Measurements from ENCODE around the gene OR10J4. TPM values are rescaled to one million over a fixed set of nuclear protein-coding genes. Genes with fewer than 3 reads are reported as not detected.

The OR10J4 gene
- total and polyA plus RNA-seq, 12 donors, result not detected

DNA sequence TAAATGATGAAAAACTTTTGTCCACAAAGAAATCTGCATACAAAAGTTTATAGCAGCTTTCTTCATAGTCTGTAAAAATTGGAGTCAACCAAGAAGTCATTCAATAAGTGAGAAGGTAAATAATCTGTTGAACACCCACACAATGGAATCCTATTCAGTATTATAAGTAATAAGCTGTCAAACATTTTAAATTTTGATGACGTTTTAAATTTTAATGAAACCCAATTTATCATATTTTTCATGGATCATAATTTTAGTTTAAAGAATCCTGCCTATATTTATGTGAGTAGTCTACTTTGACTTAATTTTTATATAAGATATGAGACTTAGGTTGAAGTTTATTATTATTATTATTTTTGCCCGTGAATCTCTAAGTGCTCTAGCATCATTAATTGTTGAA lies 27.5 kb downstream of the OR10J4 start:
- Histone ChIP-seq H3K36me3 (replicated peaks in 1 of 2) (no peaks in the 10 kb centered on the region), H3K4me1 (replicated peaks in 1 of 2) (no peaks in the 10 kb centered on the region), H3K9me3 (replicated peaks in 1 of 3) (peaks cover 0 to 11% (median 0%) of the 10 kb centered on the region in 3 donors), H3K27ac (no peak overlapping the region), H3K4me3 (no peak overlapping the region), H3K27me3 (no peaks in the 10 kb centered on the region)
- 65 to 72% (median 66%) methylated on average over 2 of the region's 2 CpGs for WGBS, 4 donors
- no peak for DNase-seq
- intact Hi-C loops (cut with DNase I), result no loop called here
- no peak for TF ChIP-seq POLR2A (IDR thresholded peaks at IDR 0.05)
- TF ChIP-seq, protein P1, sequence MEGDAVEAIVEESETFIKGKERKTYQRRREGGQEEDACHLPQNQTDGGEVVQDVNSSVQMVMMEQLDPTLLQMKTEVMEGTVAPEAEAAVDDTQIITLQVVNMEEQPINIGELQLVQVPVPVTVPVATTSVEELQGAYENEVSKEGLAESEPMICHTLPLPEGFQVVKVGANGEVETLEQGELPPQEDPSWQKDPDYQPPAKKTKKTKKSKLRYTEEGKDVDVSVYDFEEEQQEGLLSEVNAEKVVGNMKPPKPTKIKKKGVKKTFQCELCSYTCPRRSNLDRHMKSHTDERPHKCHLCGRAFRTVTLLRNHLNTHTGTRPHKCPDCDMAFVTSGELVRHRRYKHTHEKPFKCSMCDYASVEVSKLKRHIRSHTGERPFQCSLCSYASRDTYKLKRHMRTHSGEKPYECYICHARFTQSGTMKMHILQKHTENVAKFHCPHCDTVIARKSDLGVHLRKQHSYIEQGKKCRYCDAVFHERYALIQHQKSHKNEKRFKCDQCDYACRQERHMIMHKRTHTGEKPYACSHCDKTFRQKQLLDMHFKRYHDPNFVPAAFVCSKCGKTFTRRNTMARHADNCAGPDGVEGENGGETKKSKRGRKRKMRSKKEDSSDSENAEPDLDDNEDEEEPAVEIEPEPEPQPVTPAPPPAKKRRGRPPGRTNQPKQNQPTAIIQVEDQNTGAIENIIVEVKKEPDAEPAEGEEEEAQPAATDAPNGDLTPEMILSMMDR (IDR thresholded peaks at IDR 0.05), result no peak

DNA sequence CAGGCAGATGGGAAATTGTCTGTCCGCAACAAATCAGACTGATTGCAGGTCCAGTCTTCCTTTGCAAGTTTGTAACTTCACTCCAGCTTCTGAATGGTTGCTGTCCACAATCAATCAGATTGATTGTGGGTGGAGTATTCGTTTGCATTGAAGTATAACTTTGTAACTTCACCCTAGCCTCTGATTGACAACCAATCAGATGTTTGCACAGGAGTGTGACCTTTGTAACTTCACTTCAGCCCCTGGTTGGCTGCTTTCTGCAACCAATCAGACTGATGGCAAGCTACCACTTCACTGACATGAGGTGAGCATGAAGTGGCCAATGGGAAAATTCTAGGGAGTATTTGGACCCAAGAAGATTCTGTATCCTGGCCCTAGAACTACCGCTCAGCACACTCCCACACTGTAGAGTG lies 33.2 kb downstream of the OR10J4 start:
- H3K4me3 ChIP-seq, result no peak overlapping the region
- H3K27ac ChIP-seq, result no peak overlapping the region
- no peaks in the 10 kb centered on the region for H3K27me3 ChIP-seq
- intact Hi-C loops (cut with DNase I), result no loop called here
- H3K4me1 ChIP-seq (replicated peaks in 1 of 2), result no peaks in the 10 kb centered on the region
- no peak for DNase-seq
- H3K36me3 ChIP-seq (replicated peaks in 1 of 2), result no peaks in the 10 kb centered on the region
- no peak for TF ChIP-seq POLR2A (IDR thresholded peaks at IDR 0.05)
- TF ChIP-seq, protein P1 (IDR thresholded peaks at IDR 0.05), result no peak
- H3K9me3 ChIP-seq (replicated peaks in 1 of 3), result peaks cover 0 to 11% (median 0%) of the 10 kb centered on the region in 3 donors
- 59 to 86% (median 78%) methylated on average over 3 of the region's 3 CpGs for WGBS, 4 donors

DNA sequence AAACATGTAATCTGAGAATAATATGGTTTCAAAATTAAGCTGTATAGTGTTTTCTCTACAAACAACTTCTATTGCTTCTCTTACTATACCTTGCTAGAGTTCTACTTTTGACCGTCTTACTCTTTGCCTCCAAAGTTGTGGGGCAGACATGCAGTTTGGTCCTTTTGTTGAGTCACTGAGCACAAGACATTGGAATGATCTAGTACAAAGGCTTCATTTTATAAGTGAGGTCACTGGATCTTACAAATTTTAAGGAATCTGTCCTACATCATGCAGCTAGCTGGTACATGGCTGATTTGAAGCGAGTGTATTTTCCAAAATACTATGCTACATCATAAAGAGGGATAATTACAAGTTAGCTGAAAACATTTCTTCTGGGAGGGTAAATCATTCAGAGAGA lies 36.3 kb downstream of the OR10J4 start:
- H3K4me1 ChIP-seq (replicated peaks in 1 of 2), result no peaks in the 10 kb centered on the region
- no peaks in the 10 kb centered on the region for H3K27me3 ChIP-seq
- no peak overlapping the region for H3K27ac ChIP-seq
- no peak overlapping the region for H3K4me3 ChIP-seq
- whole genome bisulfite sequencing, 4 donors, result 59 to 91% (median 84%) methylated on average over 2 of the region's 2 CpGs
- H3K9me3 ChIP-seq (replicated peaks in 1 of 3), result no peaks in the 10 kb centered on the region
- TF ChIP-seq, protein P1 (IDR thresholded peaks at IDR 0.05), result no peak
- TF ChIP-seq POLR2A (IDR thresholded peaks at IDR 0.05), result no peak
- DNase-seq, result no peak
- intact Hi-C loops (cut with DNase I), result no loop called here
- no peaks in the 10 kb centered on the region for H3K36me3 ChIP-seq (replicated peaks in 1 of 2)

DNA sequence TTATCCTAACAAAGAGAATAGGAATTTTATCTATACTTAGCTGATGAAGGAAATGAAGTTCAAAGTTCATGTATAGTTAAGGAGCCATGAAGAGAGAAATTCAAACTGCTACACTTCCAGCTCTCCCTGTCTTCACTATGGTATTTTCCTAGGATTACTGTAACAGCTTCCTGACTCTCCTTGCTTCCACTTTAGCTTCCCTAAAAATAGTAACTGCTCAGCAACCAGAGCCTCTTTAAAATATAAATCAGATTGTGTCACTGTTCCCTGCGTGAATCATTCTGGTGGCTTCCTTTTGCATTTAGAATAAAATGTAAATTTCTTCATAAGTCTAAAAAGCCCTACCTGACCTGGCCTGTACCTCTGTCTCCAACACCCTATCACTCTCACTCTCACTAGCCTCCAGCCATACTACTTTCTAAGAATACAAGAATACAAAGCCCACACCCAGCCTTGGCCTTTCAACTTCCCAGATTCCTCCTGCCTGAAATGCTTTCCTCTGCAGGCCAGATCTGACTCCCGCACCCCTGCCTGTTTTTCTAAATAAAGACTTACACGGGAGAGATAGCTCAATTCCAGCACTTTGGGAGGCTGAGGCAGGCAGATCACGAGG lies 38.0 kb downstream of the OR10J4 start:
- no peak for TF ChIP-seq POLR2A (IDR thresholded peaks at IDR 0.05)
- TF ChIP-seq, protein P1 (IDR thresholded peaks at IDR 0.05), result no peak
- H3K27me3 ChIP-seq, result no peaks in the 10 kb centered on the region
- H3K4me3 ChIP-seq, result no peak overlapping the region
- H3K9me3 ChIP-seq (replicated peaks in 1 of 3), result no peaks in the 10 kb centered on the region
- WGBS, 4 donors, result 34 to 42% (median 35%) methylated on average over 4 of the region's 4 CpGs
- intact Hi-C loops (cut with DNase I), result no loop called here
- no peak for DNase-seq
- no peaks in the 10 kb centered on the region for H3K36me3 ChIP-seq (replicated peaks in 1 of 2)
- H3K4me1 ChIP-seq (replicated peaks in 1 of 2), result no peaks in the 10 kb centered on the region
- H3K27ac ChIP-seq, result peak overlapping the region in 1 of 5 donors; percentile 34

Measured in adrenal gland (tissue), 12 donors.